Superior temporal gyrus (tissue), 1 donor: ENCODE results near the gene DHX38.
"Not testable (repeated sequence)": the region's sequence is repeated elsewhere in the genome, so short reads cannot be mapped to it uniquely, and the experiment has no call there.

ENCODE experiments used
- DNase-seq: peaks from one replicate; pipeline ENCODE4 v3.0.0-alpha.2; 2016; ENCODE audit errors: extremely low spot score

Gene DHX38

DNA sequence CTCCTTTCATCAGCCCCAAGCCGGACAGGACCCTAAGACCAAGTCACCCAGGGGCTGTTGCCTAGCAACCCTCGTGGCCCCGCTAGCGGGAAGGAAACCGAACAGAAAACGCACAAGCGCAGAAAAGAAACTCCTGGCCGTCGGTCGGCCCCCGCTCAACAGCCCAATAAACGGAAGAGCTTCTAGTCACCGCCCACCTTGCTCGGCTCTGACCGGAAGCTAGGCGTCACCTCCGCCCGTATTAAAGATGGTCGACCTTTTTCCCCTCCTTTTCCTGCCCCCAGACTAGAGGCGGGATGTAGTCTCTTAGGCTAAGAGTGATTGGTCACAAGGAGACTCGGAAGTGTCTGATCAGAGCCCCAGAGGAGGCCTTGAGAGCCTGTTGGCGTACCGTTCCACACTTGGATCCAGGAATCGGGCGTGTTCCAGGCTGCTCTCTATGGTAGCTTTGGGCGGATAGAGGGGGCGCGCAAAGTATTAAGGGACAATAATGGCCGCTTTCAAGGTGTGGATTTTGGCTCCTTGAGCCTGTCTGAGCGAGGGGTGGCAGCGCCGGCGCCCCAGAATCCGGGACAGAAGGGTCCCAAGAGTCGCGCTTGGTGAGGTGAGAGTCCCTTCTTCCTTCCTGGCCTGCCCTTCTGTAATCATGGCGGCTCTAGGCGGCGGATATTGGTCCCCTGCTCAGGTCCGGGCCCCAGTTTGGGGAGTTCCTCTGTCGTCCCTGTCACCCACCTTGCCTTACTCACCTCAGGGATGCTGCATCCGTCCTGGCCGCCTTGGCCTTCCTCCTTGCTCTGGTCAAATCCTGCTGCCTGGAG, at the start of gene DHX38, which contains the start of gene TXNL4B:
Gene DHX38 (plus strand): TSS at position 400 of the 818 bp plus-strand sequence. CDS start 2,311 bp downstream, outside the sequence.
Gene TXNL4B (minus strand): TSS at position 173 of the 818 bp plus-strand sequence. CDS start 2,871 bp downstream, outside the sequence.
- peak; percentile 100 for DNase-seq

DNA sequence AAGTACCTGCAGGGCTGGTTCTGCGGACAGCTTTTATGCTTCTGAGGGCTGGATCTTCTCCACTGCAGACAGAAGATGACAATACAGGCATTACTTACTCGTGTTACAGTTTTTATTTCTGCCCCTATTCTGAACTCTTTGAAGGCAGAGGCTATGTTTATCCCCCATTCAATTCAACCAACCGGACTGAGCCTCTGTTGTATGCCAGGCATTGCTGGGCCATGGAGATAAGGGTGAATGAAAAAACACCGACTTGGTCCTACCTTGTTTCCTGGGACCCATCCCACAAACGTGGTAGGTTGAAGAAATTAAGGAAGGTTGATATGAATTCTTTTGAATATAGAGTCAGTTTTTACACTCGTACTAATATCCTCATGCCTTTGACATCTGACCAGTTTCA, 49.4 kb upstream of the DHX38 start:
- no peak for DNase-seq

- no peak for DNase-seq
These were observed 48.8 kb upstream of the DHX38 start for GRCh38 chr16:72044825-72045359.

DNA sequence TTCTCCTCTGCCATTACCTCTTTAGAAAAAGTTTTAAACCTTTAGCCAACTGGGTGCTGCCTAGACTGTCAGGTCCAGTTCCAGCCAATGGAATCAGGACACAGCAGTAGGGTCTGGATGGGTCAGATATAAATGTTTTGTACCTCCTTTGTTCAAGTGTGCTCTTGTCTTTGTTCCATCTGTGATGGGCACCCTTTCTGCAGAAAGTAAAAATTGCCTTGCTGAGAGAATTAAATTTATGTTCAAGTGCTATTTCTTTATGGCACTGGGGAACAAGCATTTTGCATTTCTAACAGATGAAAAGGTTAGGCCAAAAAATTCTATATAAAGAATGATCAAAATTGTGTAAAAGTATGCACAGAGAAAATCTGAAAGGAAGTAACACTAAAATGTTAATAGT, 44.5 kb upstream of the DHX38 start:
- DNase-seq = no peak

DNA sequence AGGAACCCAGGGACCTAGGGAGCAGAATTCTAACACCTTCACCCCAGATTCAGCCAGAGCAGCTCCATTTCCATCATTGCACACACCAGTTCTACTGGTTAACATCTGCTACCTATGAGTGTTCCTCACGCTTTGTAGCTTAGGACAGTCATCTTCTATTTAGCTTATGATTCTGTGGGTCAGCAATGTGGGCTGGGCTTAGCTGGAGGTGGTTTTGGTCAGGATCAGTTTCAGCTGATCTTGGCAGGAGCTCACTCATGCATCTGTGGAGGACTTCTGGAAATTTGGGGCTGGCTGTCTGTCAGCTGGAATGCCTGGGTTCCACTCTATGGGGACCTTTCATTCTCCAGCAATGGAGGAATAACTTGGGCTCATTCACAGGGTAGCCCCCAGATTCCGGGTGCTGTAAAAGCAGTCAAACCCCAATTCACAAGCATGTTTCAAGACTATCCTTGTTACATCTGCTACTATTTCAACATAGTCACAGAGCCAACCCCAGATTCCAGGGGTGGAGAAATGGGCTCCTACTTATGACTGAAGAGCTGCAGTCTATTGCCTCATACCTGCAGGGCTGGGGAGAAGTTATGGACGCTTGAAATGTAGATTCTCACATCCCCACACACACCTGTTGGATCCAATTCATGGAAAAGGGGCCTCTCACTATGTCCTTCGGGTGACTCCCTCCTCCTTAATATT, 42.7 kb upstream of the DHX38 start:
- DNase-seq = no peak

- no peak for DNase-seq
These were observed 41.8 kb upstream of the DHX38 start for GRCh38 chr16:72051818-72052217.

DNA sequence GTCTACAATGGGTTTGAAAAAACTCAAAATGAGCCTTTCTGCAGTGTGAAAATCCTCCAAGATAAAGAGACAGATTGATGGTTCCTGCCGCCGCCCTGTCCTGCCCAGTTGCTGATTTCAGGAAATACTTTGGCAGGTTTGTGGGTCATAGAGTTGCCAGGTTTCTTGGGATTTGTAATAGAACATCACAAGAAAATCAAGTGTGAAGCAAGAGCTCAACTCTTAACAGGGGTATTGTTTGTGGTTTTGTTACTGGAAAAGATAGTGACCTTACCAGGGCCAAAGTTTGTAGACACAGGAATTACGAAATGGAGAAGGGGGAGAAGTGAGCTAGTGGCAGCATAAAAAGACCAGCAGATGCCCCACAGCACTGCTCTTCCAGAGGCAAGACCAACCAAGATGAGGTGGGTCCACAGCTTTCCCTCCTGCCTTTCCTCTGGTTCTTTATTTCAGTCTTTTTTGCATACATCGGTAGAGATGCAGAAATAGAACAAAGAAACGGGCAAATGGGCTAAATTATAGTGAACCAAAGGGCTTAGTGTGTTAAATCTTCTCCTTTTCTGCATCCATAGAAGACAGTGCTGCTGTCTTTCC, 39.3 kb upstream of the DHX38 start, which contains the start of gene HP:
Gene HP (plus strand): TSS at position 252 of the 594 bp plus-strand sequence. CDS start 148 bp downstream, at position 400.
- not testable (repeated sequence) for DNase-seq

GRCh38 chr16:72055911-72056310, 37.7 kb upstream of the DHX38 start:
- DNase-seq = no peak

- DNase-seq = not testable (repeated sequence)
These were observed 36.3 kb upstream of the DHX38 start for GRCh38 chr16:72057313-72057712.

GRCh38 chr16:72059060-72059459, 34.6 kb upstream of the DHX38 start:
- DNase-seq = not testable (repeated sequence)

- no peak for DNase-seq
These were observed 33.2 kb upstream of the DHX38 start for GRCh38 chr16:72060405-72060804.

DNA sequence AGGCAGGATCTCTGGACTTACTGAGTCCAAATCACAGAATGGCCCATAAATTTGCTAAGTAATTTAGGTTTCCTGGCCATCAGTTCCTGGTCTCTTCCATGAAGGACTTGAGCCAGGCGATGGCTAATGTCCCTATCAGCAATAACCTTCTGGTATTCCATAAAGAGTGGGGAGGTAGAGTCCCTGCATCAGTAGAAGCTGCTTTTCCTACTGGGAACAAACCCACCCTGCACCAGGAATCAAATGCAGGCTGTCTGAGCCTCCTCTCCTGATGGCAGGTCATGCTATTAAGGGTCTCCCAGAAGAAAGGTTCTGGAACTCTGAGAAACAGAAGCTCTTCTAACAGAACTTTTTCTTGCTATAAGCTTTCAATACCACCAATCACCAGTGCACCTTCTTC, 32.1 kb upstream of the DHX38 start:
- no peak for DNase-seq

DNA sequence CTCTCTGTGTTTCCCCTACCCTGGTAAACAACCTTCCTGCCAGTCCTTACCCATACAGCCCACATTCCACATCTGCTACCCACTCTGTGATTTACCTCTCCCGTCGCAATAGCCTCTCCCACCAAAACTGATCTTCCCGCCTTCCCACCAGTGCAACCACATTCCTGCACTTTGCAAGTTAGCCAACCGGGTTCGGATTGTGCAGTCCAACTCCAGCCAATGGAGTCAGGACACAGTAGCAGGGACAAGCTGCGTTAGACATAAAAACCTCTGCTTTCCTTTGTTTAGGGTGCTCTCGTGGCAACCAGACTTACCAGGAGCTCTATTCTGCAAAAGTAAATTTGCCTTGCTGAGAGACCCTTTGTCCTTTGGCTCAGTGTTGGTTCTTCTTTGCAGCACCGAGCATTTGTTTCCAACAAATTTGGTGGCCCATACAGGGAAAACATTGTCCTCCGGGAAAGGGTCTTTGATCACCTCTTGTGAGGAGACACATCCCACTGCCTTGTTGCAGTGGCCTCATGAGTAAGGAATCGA, 29.2 kb upstream of the DHX38 start:
- no peak for DNase-seq

- peak; percentile 71 for DNase-seq
These were observed 26.9 kb upstream of the DHX38 start for GRCh38 chr16:72066747-72067146.

DNA sequence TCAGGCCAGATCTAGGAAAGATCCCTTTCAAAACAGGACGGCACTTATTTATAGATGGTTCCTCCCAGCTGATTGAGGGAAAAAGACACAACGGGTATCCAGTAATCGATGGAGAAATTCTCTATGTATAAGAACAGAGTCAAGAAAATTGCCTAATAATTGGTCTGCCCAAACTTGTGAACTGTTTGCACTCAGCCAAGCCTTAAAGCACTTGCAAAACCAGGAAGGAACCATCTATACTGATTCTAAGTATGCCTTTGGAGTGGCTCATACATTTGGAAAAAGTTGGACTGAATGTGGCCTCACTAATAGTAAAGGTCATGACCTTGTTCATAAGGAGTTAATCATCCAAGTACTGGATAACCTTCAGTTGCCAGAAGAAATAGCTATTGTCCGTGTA, 24.7 kb upstream of the DHX38 start:
- no peak for DNase-seq

- peak; percentile 47 for DNase-seq
These were observed 20.9 kb upstream of the DHX38 start for GRCh38 chr16:72072514-72073342.

DNA sequence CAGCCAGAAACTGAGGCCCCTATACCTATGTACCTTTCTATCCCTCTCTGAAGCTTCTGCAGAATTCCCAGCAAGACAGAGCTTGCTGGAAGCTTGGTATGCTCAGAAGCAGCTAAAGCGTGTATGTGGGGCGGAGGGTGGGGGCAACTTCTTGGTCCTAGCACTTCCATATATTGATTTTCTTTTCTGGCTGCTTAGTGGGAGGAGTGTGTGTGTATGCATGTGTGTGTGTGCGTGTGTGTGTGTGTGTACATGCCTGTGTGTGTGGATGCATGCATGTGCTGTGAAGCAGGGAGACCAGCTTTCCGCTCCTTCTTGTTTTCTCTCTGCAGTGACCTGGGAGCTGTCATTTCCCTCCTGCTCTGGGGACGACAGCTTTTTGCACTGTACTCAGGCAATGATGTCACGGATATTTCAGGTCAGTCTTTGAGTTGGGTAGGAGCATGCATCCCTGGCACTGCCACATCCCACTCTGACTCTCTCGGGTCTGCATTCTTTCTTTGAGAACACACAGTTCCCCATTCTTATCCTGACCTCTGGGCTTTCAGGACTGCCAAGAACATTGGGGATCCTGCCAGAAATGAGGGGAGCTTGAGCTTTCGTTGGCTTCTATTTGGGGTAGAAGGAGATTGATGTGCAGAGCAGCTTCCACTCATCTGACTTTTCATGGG, 20.0 kb upstream of the DHX38 start:
- peak; percentile 47 for DNase-seq

GRCh38 chr16:72075067-72075466, 18.6 kb upstream of the DHX38 start:
- DNase-seq = not testable (repeated sequence)

- not testable (repeated sequence) for DNase-seq
These were observed 16.5 kb upstream of the DHX38 start for GRCh38 chr16:72076991-72077706.
